Activated CD8-positive, alpha-beta T cell treated with anti-CD3 and anti-CD28 coated beads, Interleukin-2, amount 10 ng/mL, durations not matched to agents 7 days and 5 days (primary cell): Measurements from ENCODE around the gene ATP5MC3. TPM values are rescaled to one million over a fixed set of nuclear protein-coding genes. Genes with fewer than 3 reads are reported as not detected.

Experiments used
- ATAC-seq: fragments of 150-1000 bp; cut with Tn5 transposase; one replicate; pipeline ENCODE4 v1.10.0; 2021; ENCODE audit warnings: moderate library complexity
- CTCF ChIA-PET: fragments of 350-600 bp; sonication (Branson Sonifier 250); formaldehyde crosslinking; loops from one replicate; lab custom pipeline; 2021; ENCODE audit warnings: antibody characterized with exemption; lab: Charles Lee
- POLR2A ChIA-PET: fragments of 350-600 bp; sonication (Branson Sonifier 250); formaldehyde crosslinking; loops from one replicate; lab custom pipeline; 2021; ENCODE audit warnings: antibody characterized with exemption; lab: Charles Lee
- DNase-seq: peaks from one replicate; pipeline ENCODE4 v3.0.0-alpha.2; 2020
- H3K27ac Mint-ChIP-seq: one replicate; pipeline ENCODE4 v1.8.0; 2021; ENCODE audit warnings: mild to moderate bottlenecking, mixed read lengths
- H3K27me3 Mint-ChIP-seq: one replicate; pipeline ENCODE4 v1.8.0; 2021; ENCODE audit warnings: low read depth, mixed read lengths
- H3K36me3 Mint-ChIP-seq: one replicate; pipeline ENCODE4 v1.8.0; 2021; ENCODE audit warnings: low read depth, mixed read lengths
- H3K4me1 Mint-ChIP-seq: one replicate; pipeline ENCODE4 v1.8.0; 2021; ENCODE audit warnings: low read depth, mixed read lengths
- H3K4me3 Mint-ChIP-seq: one replicate; pipeline ENCODE4 v1.8.0; 2021; ENCODE audit warnings: mild to moderate bottlenecking, mixed read lengths
- H3K9me3 Mint-ChIP-seq: one replicate; pipeline ENCODE4 v1.8.0; 2022; ENCODE audit warnings: mixed read lengths; ENCODE audit not compliant: insufficient read depth
- total RNA-seq, 2 experiments: library from RNA; stranded (reverse); gene quantifications; one replicate each; pipeline ENCODE4 v1.2.3, GENCODE V29; 2021

Gene ATP5MC3
- total RNA-seq, 2 experiments from 2014 or later = 293 to 310 TPM

DNA sequence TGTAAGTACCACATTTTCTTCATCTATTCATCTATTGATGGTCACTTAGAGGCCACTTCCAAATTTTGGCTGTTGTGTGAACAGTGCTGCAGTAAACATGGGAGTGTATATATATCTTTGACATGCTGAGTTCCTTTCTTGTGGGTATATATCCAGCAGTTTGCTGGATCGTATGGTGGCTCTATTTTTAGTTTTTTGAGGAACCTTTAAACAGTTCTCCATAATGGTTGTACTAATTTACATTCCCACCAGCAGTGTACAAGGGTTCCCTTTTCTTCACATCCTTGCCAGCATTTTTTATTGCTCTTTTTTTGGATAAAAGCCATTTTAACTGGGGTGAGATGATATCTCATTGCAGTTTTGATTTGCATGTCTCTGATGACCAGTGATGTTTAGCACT, 7.3 kb upstream of the ATP5MC3 start:
- H3K9me3 Mint-ChIP-seq = no peaks in the 10 kb centered on the region
- ChIA-PET POLR2A (no interaction called here), CTCF (no interaction called here)
- peaks cover 23% of the 10 kb centered on the region for H3K27me3 Mint-ChIP-seq
- ATAC-seq (no peak), DNase-seq (no peak)
- no peaks in the 10 kb centered on the region for H3K36me3 Mint-ChIP-seq
- H3K27ac Mint-ChIP-seq = no peak overlapping the region
- no peak overlapping the region for H3K4me3 Mint-ChIP-seq
- no peaks in the 10 kb centered on the region for H3K4me1 Mint-ChIP-seq

GRCh38 chr2:175187378-175187777, 5.9 kb upstream of the ATP5MC3 start:
- Mint-ChIP-seq H3K27ac (no peak overlapping the region), H3K4me3 (no peak overlapping the region), H3K9me3 (peaks cover 1% of the 10 kb centered on the region), H3K36me3 (peaks cover 1% of the 10 kb centered on the region), H3K27me3 (peaks cover 19% of the 10 kb centered on the region), H3K4me1 (peaks cover 2% of the 10 kb centered on the region)
- DNase-seq (peak; percentile 26), ATAC-seq (peak; percentile 78)
- ChIA-PET CTCF (interaction anchor here (0.7 to 1.6 kb wide), 6 partner anchors 9 to 157 kb away, joined by 3 to 4 read pairs (median 3); no protein-coding TSS in a partner anchor), POLR2A (no interaction called here)

GRCh38 chr2:175183674-175184073, 2.2 kb upstream of the ATP5MC3 start:
- H3K4me1 Mint-ChIP-seq = peaks cover 25% of the 10 kb centered on the region
- H3K27me3 Mint-ChIP-seq = peaks cover 2% of the 10 kb centered on the region
- H3K27ac Mint-ChIP-seq = no peak overlapping the region
- peaks cover 26% of the 10 kb centered on the region for H3K36me3 Mint-ChIP-seq
- ChIA-PET POLR2A (no interaction called here), CTCF (interaction anchor here (0.8 to 1.6 kb wide), 3 partner anchors 19 to 98 kb away, joined by 3 read pairs; no protein-coding TSS in a partner anchor)
- H3K9me3 Mint-ChIP-seq = peaks cover 8% of the 10 kb centered on the region
- H3K4me3 Mint-ChIP-seq = no peak overlapping the region
- ATAC-seq = no peak
- no peak for DNase-seq

DNA sequence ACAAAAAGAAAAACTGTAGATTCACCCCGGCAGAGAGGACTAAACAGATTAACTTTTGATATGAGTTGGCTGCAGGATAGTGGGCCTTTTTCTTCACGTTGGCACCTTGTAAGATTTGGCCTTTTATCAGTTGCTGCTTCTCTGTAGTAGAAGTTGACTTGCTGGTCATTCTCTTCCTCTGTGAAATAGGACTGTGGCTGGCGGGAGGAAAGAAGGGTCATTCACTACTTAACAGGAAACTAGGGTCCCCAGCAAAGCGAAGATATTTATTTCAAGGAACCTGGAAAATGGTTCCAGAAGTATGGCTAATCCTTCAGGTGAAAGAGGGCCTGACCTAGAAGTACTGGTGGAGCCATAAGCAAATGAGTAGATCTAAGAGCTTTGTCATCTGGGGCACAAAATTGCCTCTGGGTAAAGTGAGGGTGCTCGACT, 383 bp upstream of the ATP5MC3 start:
- H3K36me3 Mint-ChIP-seq = peaks cover 41% of the 10 kb centered on the region
- H3K27me3 Mint-ChIP-seq = no peaks in the 10 kb centered on the region
- H3K4me3 Mint-ChIP-seq = peak overlapping the region; percentile 83
- H3K27ac Mint-ChIP-seq = peak overlapping the region; percentile 76
- ChIA-PET CTCF (interaction anchor here (1.0 to 2.5 kb wide), 2 partner anchors 13 to 71 kb away, joined by 3 to 7 read pairs; partner anchors contain the start of gene ATF2), POLR2A (interaction anchor here (0.6 to 2.7 kb wide), 2 partner anchors 13 to 153 kb away, joined by 3 to 19 read pairs; partner anchors contain the start of gene ATF2)
- H3K4me1 Mint-ChIP-seq = peaks cover 37% of the 10 kb centered on the region
- ATAC-seq = no peak
- no peak for DNase-seq
- peaks cover 8% of the 10 kb centered on the region for H3K9me3 Mint-ChIP-seq

DNA sequence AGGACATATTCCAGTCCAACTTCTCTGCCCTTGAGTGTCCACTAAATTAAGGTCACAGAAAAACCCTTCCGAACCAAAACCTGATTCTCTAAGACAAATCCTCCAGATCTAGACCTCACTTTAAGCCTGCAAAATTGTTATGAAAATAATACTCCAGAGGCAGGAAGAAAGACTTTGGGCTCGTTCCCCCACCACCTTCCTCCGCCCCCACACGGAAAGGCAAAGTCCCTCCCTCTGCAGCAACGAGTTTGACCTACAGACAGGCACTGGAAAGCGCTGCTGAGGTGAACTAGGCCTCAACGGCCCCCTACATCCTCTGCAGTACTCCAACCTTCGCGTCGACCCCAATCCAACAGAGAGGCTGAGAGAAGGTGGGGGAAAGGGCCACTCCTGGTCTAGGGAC, 808 bp downstream of the ATP5MC3 start:
- Mint-ChIP-seq H3K9me3 (peaks cover 8% of the 10 kb centered on the region), H3K4me3 (peak overlapping the region; percentile 83), H3K36me3 (peaks cover 48% of the 10 kb centered on the region), H3K27me3 (no peaks in the 10 kb centered on the region), H3K4me1 (peaks cover 42% of the 10 kb centered on the region), H3K27ac (peak overlapping the region; percentile 76)
- peak; percentile 73 for DNase-seq
- ATAC-seq = peak; percentile 76
- CTCF ChIA-PET = interaction anchor here (0.6 to 2.5 kb wide), 3 partner anchors 12 to 405 kb away, joined by 3 to 7 read pairs (median 3); partner anchors contain the start of gene ATF2
- POLR2A ChIA-PET = interaction anchor here (2.7 kb wide), 1 partner anchor 12 kb away, joined by 19 read pairs; the partner anchor contains the start of gene ATF2

DNA sequence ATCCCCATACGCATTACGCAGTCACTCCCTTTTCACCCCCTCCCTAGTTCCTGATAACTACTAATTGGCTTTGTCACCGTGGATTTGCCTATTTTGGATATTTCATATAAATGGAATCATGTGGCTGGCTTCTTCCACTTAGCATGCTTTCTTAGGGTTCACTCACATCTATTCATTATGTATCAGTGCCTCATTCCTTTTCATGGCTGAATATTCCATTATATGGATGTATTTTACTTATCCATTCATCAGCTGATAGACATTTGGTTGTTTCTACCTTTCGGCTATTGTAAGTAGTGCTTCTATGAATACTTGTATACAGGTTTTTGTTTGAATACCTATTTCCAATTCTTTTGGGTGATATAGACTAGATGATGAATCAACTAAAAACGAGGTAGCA, 4.9 kb downstream of the ATP5MC3 start:
- Mint-ChIP-seq H3K36me3 (peaks cover 63% of the 10 kb centered on the region), H3K27me3 (no peaks in the 10 kb centered on the region), H3K4me3 (no peak overlapping the region), H3K9me3 (no peaks in the 10 kb centered on the region), H3K4me1 (peaks cover 33% of the 10 kb centered on the region), H3K27ac (no peak overlapping the region)
- DNase-seq (no peak), ATAC-seq (no peak)
- ChIA-PET POLR2A (no interaction called here), CTCF (interaction anchor here (0.6 to 1.3 kb wide), 2 partner anchors 59 to 75 kb away, joined by 3 to 5 read pairs; no protein-coding TSS in a partner anchor)

- CTCF ChIA-PET = interaction anchor here (0.6 kb wide), 1 partner anchor 58 kb away, joined by 3 read pairs; no protein-coding TSS in a partner anchor
- Mint-ChIP-seq H3K36me3 (peaks cover 62% of the 10 kb centered on the region), H3K9me3 (no peaks in the 10 kb centered on the region), H3K27me3 (no peaks in the 10 kb centered on the region), H3K4me1 (peaks cover 34% of the 10 kb centered on the region), H3K27ac (peak overlapping the region; percentile 36), H3K4me3 (no peak overlapping the region)
- no peak for DNase-seq
- POLR2A ChIA-PET = interaction anchor here (1.1 kb wide), 1 partner anchor 23 kb away, joined by 3 read pairs; no protein-coding TSS in a partner anchor
- no peak for ATAC-seq
These were observed 5.6 kb downstream of the ATP5MC3 start for GRCh38 chr2:175175896-175176295.

- CTCF ChIA-PET = interaction anchor here (0.9 kb wide), 1 partner anchor 76 kb away, joined by 4 read pairs; no protein-coding TSS in a partner anchor
These were observed 6.2 kb downstream of the ATP5MC3 start for GRCh38 chr2:175175320-175175719.

GRCh38 chr2:175170659-175171304, 10.7 kb downstream of the ATP5MC3 start:
- no peak for DNase-seq
- Mint-ChIP-seq H3K9me3 (no peaks in the 10 kb centered on the region), H3K27me3 (no peaks in the 10 kb centered on the region), H3K4me3 (no peak overlapping the region), H3K27ac (no peak overlapping the region), H3K4me1 (peaks cover 33% of the 10 kb centered on the region), H3K36me3 (peaks cover 33% of the 10 kb centered on the region)
- POLR2A ChIA-PET = no interaction called here
- CTCF ChIA-PET = no interaction called here
- no peak for ATAC-seq

More at GRCh38 chr2:175175320-175175719, 6.2 kb downstream of the ATP5MC3 start:
- POLR2A ChIA-PET = interaction anchor here (1.1 kb wide), 1 partner anchor 22 kb away, joined by 3 read pairs; no protein-coding TSS in a partner anchor
- no peak for ATAC-seq
- DNase-seq = no peak
- H3K4me3 Mint-ChIP-seq = no peak overlapping the region
- no peak overlapping the region for H3K27ac Mint-ChIP-seq
- peaks cover 33% of the 10 kb centered on the region for H3K4me1 Mint-ChIP-seq
- no peaks in the 10 kb centered on the region for H3K9me3 Mint-ChIP-seq
- no peaks in the 10 kb centered on the region for H3K27me3 Mint-ChIP-seq
- H3K36me3 Mint-ChIP-seq = peaks cover 59% of the 10 kb centered on the region

- Mint-ChIP-seq H3K27ac (peak overlapping the region; percentile 41), H3K27me3 (no peaks in the 10 kb centered on the region)
- CTCF ChIA-PET = interaction anchor here (1.0 to 1.2 kb wide), 3 partner anchors 10 to 486 kb away, joined by 3 to 7 read pairs (median 4); partner anchors contain the start of gene ATP5MC3
These were observed 12.3 kb downstream of the ATP5MC3 start for GRCh38 chr2:175169191-175169590.

GRCh38 chr2:175168564-175168945, 13.0 kb downstream of the ATP5MC3 start:
- Mint-ChIP-seq H3K4me1 (peaks cover 42% of the 10 kb centered on the region), H3K9me3 (no peaks in the 10 kb centered on the region), H3K4me3 (peak overlapping the region; percentile 95), H3K27me3 (no peaks in the 10 kb centered on the region), H3K27ac (peak overlapping the region; percentile 97), H3K36me3 (peaks cover 22% of the 10 kb centered on the region)
- ChIA-PET CTCF (interaction anchor here (0.7 to 1.2 kb wide), 7 partner anchors 9 to 485 kb away, joined by 3 to 7 read pairs (median 4); partner anchors contain the start of gene ATP5MC3), POLR2A (interaction anchor here (0.5 to 1.6 kb wide), 8 partner anchors 10 to 575 kb away, joined by 3 to 19 read pairs (median 4); partner anchors contain the start of gene ATP5MC3)
- DNase-seq (no peak), ATAC-seq (no peak)

More at GRCh38 chr2:175169191-175169590, 12.3 kb downstream of the ATP5MC3 start:
- Mint-ChIP-seq H3K9me3 (no peaks in the 10 kb centered on the region), H3K4me3 (peak overlapping the region; percentile 95), H3K4me1 (peaks cover 42% of the 10 kb centered on the region), H3K36me3 (peaks cover 23% of the 10 kb centered on the region)
- no peak for ATAC-seq
- POLR2A ChIA-PET = interaction anchor here (0.5 to 1.6 kb wide), 7 partner anchors 9 to 575 kb away, joined by 3 to 19 read pairs (median 4); partner anchors contain the start of gene ATP5MC3
- DNase-seq = no peak
